Dendritic cell treated with granulocyte-macrophage colony-stimulating factor and Interleukin-4, amounts not matched to agents 40 ng/mL and 50 ng/mL, for 4 days (primary cell): ENCODE results near the gene NEDD4L.
"Not testable (repeated sequence)": the region's sequence is repeated elsewhere in the genome, so short reads cannot be mapped to it uniquely, and the experiment has no call there.

ENCODE experiments used
- H3K27ac Mint-ChIP-seq: one replicate; pipeline ENCODE4 v1.8.0; 2022; ENCODE audit warnings: mild to moderate bottlenecking, mixed read lengths
- H3K27me3 Mint-ChIP-seq: one replicate; pipeline ENCODE4 v1.8.0; 2022; ENCODE audit warnings: mild to moderate bottlenecking, mixed read lengths
- H3K36me3 Mint-ChIP-seq: one replicate; pipeline ENCODE4 v1.8.0; 2022; ENCODE audit warnings: low read depth, mixed read lengths
- H3K4me1 Mint-ChIP-seq: one replicate; pipeline ENCODE4 v1.8.0; 2022; ENCODE audit warnings: low read depth, mixed read lengths
- H3K4me3 Mint-ChIP-seq: one replicate; pipeline ENCODE4 v1.8.0; 2022; ENCODE audit warnings: mild to moderate bottlenecking, moderate library complexity, mixed read lengths
- H3K9me3 Mint-ChIP-seq: one replicate; pipeline ENCODE4 v1.8.0; 2022; ENCODE audit warnings: mixed read lengths
- intact Hi-C: fragments of 100-400 bp; cut with micrococcal nuclease; formaldehyde crosslinking; loops from one replicate; pipeline ENCODE4 v1.15.0; 2022

NEDD4L gene

GRCh38 chr18:58416704-58417683 lies 373.0 kb downstream of the NEDD4L start:
- intact Hi-C loops, result no loop called here
- Mint-ChIP-seq H3K4me3 (no peak overlapping the region), H3K9me3 (peaks cover 9% of the 10 kb centered on the region), H3K36me3 (no peaks in the 10 kb centered on the region), H3K4me1 (no peaks in the 10 kb centered on the region), H3K27ac (no peak overlapping the region), H3K27me3 (peaks cover 3% of the 10 kb centered on the region)

- H3K4me1 Mint-ChIP-seq, result no peaks in the 10 kb centered on the region
- H3K27me3 Mint-ChIP-seq, result peaks cover 3% of the 10 kb centered on the region
- H3K27ac Mint-ChIP-seq, result no peak overlapping the region
- H3K4me3 Mint-ChIP-seq, result no peak overlapping the region
- H3K36me3 Mint-ChIP-seq, result no peaks in the 10 kb centered on the region
- intact Hi-C loops, result no loop called here
- peaks cover 9% of the 10 kb centered on the region for H3K9me3 Mint-ChIP-seq
Measured at GRCh38 chr18:58417752-58418151, 373.7 kb downstream of the NEDD4L start.

- Mint-ChIP-seq H3K9me3 (peaks cover 9% of the 10 kb centered on the region), H3K27me3 (peaks cover 3% of the 10 kb centered on the region), H3K27ac (no peak overlapping the region), H3K36me3 (no peaks in the 10 kb centered on the region), H3K4me1 (no peaks in the 10 kb centered on the region), H3K4me3 (no peak overlapping the region)
- intact Hi-C loops, result no loop called here
Measured at GRCh38 chr18:58418361-58418760, 374.3 kb downstream of the NEDD4L start.

GRCh38 chr18:58419587-58420199 lies 375.7 kb downstream of the NEDD4L start:
- H3K4me1 Mint-ChIP-seq, result no peaks in the 10 kb centered on the region
- H3K36me3 Mint-ChIP-seq, result no peaks in the 10 kb centered on the region
- no peak overlapping the region for H3K27ac Mint-ChIP-seq
- peaks cover 9% of the 10 kb centered on the region for H3K9me3 Mint-ChIP-seq
- H3K27me3 Mint-ChIP-seq, result peaks cover 3% of the 10 kb centered on the region
- no peak overlapping the region for H3K4me3 Mint-ChIP-seq
- intact Hi-C loops, result no loop called here

GRCh38 chr18:58426611-58427010 lies 382.6 kb downstream of the NEDD4L start:
- intact Hi-C loops, result no loop called here
- no peaks in the 10 kb centered on the region for H3K27me3 Mint-ChIP-seq
- H3K36me3 Mint-ChIP-seq, result no peaks in the 10 kb centered on the region
- no peaks in the 10 kb centered on the region for H3K4me1 Mint-ChIP-seq
- H3K9me3 Mint-ChIP-seq, result no peaks in the 10 kb centered on the region
- no peak overlapping the region for H3K4me3 Mint-ChIP-seq
- H3K27ac Mint-ChIP-seq, result no peak overlapping the region

GRCh38 chr18:58427321-58427720 lies 383.3 kb downstream of the NEDD4L start:
- Mint-ChIP-seq H3K27me3 (no peaks in the 10 kb centered on the region), H3K36me3 (no peaks in the 10 kb centered on the region), H3K4me3 (no peak overlapping the region), H3K27ac (no peak overlapping the region), H3K9me3 (no peaks in the 10 kb centered on the region), H3K4me1 (no peaks in the 10 kb centered on the region)
- intact Hi-C loops, result no loop called here

- no peaks in the 10 kb centered on the region for H3K27me3 Mint-ChIP-seq
- no peak overlapping the region for H3K4me3 Mint-ChIP-seq
- H3K4me1 Mint-ChIP-seq, result no peaks in the 10 kb centered on the region
- H3K27ac Mint-ChIP-seq, result no peak overlapping the region
- H3K9me3 Mint-ChIP-seq, result no peaks in the 10 kb centered on the region
- H3K36me3 Mint-ChIP-seq, result no peaks in the 10 kb centered on the region
- intact Hi-C loops, result no loop called here
Measured at GRCh38 chr18:58429442-58429841, 385.4 kb downstream of the NEDD4L start.

GRCh38 chr18:58431215-58431614 lies 387.2 kb downstream of the NEDD4L start:
- Mint-ChIP-seq H3K36me3 (no peaks in the 10 kb centered on the region), H3K9me3 (no peaks in the 10 kb centered on the region), H3K27ac (no peak overlapping the region)

GRCh38 chr18:58432050-58432727 lies 388.2 kb downstream of the NEDD4L start:
- no peak overlapping the region for H3K4me3 Mint-ChIP-seq
- no peaks in the 10 kb centered on the region for H3K9me3 Mint-ChIP-seq
- no peaks in the 10 kb centered on the region for H3K36me3 Mint-ChIP-seq
- intact Hi-C loops, result no loop called here
- no peaks in the 10 kb centered on the region for H3K27me3 Mint-ChIP-seq
- no peak overlapping the region for H3K27ac Mint-ChIP-seq
- no peaks in the 10 kb centered on the region for H3K4me1 Mint-ChIP-seq

More at GRCh38 chr18:58431215-58431614, 387.2 kb downstream of the NEDD4L start:
- intact Hi-C loops, result no loop called here
- Mint-ChIP-seq H3K4me3 (no peak overlapping the region), H3K27me3 (no peaks in the 10 kb centered on the region), H3K4me1 (no peaks in the 10 kb centered on the region)

GRCh38 chr18:58435221-58436005 lies 391.4 kb downstream of the NEDD4L start:
- not testable (repeated sequence) for H3K27ac Mint-ChIP-seq

GRCh38 chr18:58438161-58438957 lies 394.3 kb downstream of the NEDD4L start:
- Mint-ChIP-seq H3K9me3 (no peaks in the 10 kb centered on the region), H3K4me3 (peak overlapping the region; percentile 14), H3K4me1 (peaks cover 9% of the 10 kb centered on the region), H3K27me3 (no peaks in the 10 kb centered on the region), H3K36me3 (no peaks in the 10 kb centered on the region), H3K27ac (no peak overlapping the region)
- intact Hi-C loops, result no loop called here

More at GRCh38 chr18:58435221-58436005, 391.4 kb downstream of the NEDD4L start:
- H3K9me3 Mint-ChIP-seq, H3K4me3 Mint-ChIP-seq, H3K27me3 Mint-ChIP-seq, intact Hi-C loops, H3K4me1 Mint-ChIP-seq, H3K36me3 Mint-ChIP-seq: not testable (repeated sequence)

GRCh38 chr18:58438958-58439300 lies 394.9 kb downstream of the NEDD4L start:
- H3K9me3 Mint-ChIP-seq, result no peaks in the 10 kb centered on the region
- H3K36me3 Mint-ChIP-seq, result no peaks in the 10 kb centered on the region
- intact Hi-C loops, result no loop called here
- peaks cover 9% of the 10 kb centered on the region for H3K4me1 Mint-ChIP-seq
- H3K27me3 Mint-ChIP-seq, result no peaks in the 10 kb centered on the region
- H3K4me3 Mint-ChIP-seq, result peak overlapping the region; percentile 14
- no peak overlapping the region for H3K27ac Mint-ChIP-seq

GRCh38 chr18:58443671-58444070 lies 399.6 kb downstream of the NEDD4L start:
- no peaks in the 10 kb centered on the region for H3K9me3 Mint-ChIP-seq
- H3K4me3 Mint-ChIP-seq, result no peak overlapping the region
- H3K27ac Mint-ChIP-seq, result no peak overlapping the region
- H3K4me1 Mint-ChIP-seq, result peaks cover 5% of the 10 kb centered on the region
- no peaks in the 10 kb centered on the region for H3K27me3 Mint-ChIP-seq
- H3K36me3 Mint-ChIP-seq, result no peaks in the 10 kb centered on the region
- intact Hi-C loops, result no loop called here
